WI38 (cell line): ENCODE measurements around the gene AOAH.
"Not testable (repeated sequence)": the region's sequence is repeated elsewhere in the genome, so short reads cannot be mapped to it uniquely, and the experiment has no call there.

Source experiments
- H3K4me3 ChIP-seq: 2 replicates; pipeline ENCODE4 v1.5.1; 2011; ENCODE audit warnings: low read depth, mild to moderate bottlenecking, control low read depth, low read length
- CTCF ChIP-seq: IDR thresholded peaks from 2 replicates; pipeline ENCODE4 v1.5.1; 2012; ENCODE audit warnings: low read depth, mild to moderate bottlenecking, control low read depth, low read length

The AOAH gene

DNA sequence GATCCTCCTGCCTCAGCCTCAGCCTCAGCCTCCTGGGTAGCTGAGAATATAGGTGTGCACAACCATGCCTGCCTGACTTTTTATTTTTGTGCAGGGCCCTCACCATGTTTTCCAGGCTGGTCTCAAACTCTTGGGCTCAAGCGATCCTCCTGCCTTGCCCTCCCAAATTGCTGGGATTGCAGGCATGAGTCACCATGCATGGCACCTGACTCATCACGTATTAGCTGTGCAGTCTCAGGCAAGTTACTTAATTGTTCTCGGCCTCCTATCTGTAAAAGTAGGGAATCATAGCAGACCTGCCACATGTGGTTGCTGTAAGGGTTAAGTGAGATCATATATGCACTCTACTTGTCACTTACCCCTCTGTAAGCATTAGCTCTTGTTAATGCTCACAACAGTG lies 217.5 kb downstream of the AOAH start:
- TF ChIP-seq CTCF: no peak
- H3K4me3 ChIP-seq: no peak overlapping the region

DNA sequence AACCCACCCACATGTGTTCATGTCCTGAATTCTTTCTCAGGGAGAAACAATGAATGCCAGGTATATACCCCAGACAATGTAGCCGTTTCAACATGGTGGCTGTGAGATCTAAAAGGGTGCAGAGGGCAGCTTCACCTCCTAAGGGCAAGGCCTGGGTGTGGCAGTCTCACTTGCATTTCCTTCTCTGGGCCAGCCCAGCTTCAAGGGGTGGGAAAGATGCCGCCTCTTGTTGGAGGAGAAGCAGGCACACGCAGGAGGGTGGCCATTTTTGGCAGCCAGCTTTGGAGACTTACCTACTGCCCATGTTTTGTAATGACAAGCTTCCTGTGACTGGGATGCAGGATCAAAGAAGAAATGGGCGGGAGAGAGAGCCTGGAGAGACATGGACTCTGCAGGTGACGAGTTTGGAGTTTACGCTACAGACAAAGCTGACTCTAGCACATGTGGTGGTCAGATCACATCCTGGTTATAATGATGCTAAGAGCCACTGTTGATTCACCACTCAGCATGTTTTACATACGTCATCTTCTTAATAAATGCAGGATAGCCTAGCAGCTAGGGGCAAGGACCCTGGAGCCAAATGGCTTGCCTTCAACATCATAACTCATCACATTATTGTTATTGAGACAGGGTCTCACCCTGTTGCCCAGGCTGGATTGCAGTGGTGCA lies 218.0 kb downstream of the AOAH start:
- no peak for TF ChIP-seq CTCF
- no peak overlapping the region for H3K4me3 ChIP-seq

GRCh38 chr7:36504617-36505016 lies 219.7 kb downstream of the AOAH start:
- H3K4me3 ChIP-seq: not testable (repeated sequence)

DNA sequence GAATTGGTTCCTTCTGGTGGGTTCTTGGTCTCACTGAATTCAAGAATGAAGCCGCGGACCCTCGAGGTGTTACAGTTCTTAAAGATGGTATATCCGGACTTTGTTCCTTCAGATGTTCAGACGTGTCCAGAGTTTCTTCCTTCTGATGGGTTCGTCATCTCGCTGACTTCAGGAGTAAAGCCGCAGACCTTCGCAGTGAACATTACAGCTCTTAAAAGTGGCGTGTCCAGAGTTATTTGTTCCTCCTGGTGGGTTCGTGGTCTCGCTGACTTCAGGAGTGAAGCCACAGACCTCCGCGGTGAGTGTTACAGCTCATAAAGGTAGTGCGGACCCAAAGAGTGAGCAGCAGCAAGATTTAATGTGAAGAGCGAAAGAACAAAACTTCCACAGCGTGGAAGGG lies 220.1 kb downstream of the AOAH start:
- H3K4me3 ChIP-seq: not testable (repeated sequence)

DNA sequence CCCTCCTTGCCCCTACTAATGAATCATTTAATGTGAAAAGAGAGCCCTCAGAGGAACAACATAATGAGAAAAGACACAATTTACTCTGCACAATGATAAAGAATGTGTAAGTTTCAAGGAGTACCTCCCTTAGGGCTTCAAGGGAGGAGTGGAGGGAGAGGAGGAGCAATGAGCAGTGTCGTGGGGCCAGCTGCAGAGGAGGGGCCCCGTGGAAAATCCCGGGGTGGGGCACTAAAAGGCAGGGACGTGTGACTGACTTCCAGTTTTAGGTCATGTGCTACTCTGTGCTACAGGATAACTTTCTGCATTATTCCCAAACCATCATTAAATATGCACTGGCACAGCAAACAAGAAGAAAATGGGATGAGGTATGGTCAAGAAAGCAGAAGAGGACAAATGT lies 226.5 kb downstream of the AOAH start:
- no peak overlapping the region for H3K4me3 ChIP-seq
- no peak for TF ChIP-seq CTCF

- H3K4me3 ChIP-seq: not testable (repeated sequence)
These were observed 227.1 kb downstream of the AOAH start for GRCh38 chr7:36497176-36497575.

DNA sequence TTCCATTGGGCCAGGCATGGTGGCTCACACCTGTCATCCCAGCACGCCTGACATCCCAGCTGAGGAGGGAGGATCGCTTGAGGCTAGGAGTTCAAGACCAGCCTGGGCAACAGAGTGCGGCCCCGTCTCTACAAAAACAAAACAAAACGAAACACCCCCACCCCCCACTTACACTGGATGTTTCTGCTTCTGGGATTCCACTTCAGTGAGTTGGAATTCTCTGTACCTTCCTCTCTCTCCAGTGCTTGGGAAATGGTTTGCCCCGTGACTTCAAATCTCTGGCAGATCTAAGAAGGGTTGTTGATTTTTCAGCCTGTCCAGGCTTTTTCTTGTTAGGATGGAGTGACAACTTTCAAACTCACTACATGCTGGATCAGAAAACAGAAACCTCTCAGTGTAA lies 227.7 kb downstream of the AOAH start:
- H3K4me3 ChIP-seq: no peak overlapping the region
- TF ChIP-seq CTCF: no peak

DNA sequence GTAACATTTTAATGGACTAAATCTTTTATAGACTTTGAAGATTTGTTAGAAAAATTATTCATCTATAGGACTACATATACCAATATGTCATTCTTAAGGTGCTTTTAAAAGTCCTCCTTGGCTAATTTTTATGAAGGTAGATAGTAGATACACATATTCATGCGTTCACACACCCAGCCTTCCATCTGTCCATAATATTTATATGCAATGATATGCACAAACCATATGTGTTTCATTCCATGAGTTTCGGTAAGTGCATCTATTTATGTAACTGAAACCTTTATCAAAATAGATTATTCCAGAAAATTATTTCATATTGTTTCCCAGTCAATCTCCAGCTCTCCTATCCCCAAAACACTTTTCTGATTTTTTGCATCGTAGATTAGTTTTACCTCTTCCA lies 233.0 kb downstream of the AOAH start:
- TF ChIP-seq CTCF: no peak
- H3K4me3 ChIP-seq: no peak overlapping the region

DNA sequence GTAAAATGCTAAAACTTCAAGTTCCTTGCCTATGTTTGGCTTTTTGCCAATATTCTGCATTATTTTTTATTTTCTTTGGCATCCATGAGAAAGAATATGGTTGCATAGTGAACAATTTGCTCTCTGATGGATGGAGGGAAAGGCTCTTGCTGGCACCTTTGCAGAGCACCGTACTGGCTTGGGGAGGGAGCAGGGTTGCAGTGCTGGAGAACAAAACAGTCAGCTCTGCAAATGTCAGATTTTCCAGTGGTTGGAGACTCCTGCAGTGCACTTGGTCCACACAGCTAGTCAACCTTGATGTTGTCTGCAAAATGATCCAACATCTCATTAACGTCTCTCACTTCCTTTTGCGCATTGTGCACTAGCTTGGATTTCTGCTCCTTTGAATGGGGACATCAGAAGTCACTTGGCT lies 233.9 kb downstream of the AOAH start:
- H3K4me3 ChIP-seq: no peak overlapping the region
- TF ChIP-seq CTCF: no peak

DNA sequence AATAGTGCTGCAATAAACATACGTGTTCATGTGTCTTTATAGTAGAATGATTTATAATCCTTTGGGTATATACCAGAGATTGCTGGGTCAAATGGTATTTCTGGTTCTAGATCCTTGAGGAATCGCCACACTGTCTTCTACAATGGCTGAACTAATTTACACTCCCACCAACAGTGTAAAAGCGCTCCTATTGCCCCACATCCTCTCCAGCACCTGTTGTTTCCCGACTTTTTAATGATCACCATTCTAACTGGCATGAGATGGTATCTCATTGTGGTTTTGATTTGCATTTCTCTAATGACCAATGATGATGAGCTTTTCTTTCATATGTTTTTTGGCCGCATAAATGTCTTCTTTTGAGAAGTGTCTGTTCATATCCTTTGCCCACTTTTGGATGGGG lies 235.6 kb downstream of the AOAH start:
- H3K4me3 ChIP-seq: not testable (repeated sequence)
